OCI-LY7 (cell line): ENCODE data around the gene MYBBP1A.

Experiments used
- CTCF ChIP-seq: fragments of 200-600 bp; sonication (generic); conservative IDR thresholded peaks from 2 replicates; pipeline ENCODE4 v1.5.1; 2014; ENCODE audit warnings: mild to moderate bottlenecking, antibody characterized with exemption, low read length, moderate library complexity, mixed read lengths
- EZH2phosphoT487 ChIP-seq: fragments of 200-600 bp; sonication (generic); IDR thresholded peaks from 2 replicates; pipeline ENCODE4 v1.6.1; 2018; ENCODE audit warnings: low read depth, borderline replicate concordance, mild to moderate bottlenecking, mixed run types, antibody characterized with exemption, low read length, moderate library complexity, mixed read lengths

- TF ChIP-seq EZH2phosphoT487 (no peak), CTCF (no peak)
These were observed 65.0 kb downstream of the MYBBP1A start for GRCh38 chr17:4490109-4490591.
